Stimulated activated CD8-positive, alpha-beta memory T cell treated with anti-CD3 and anti-CD28 coated beads, Interleukin-7, amount 100 ng/mL, for 1 hour (primary cell): ENCODE data around the gene APOL1.
"Not testable (repeated sequence)": the region's sequence is repeated elsewhere in the genome, so short reads cannot be mapped to it uniquely, and the experiment has no call there.

ENCODE experiments used
- DNase-seq, 2 donors: peaks; one replicate each; pipeline ENCODE4 v3.0.0-alpha.2; 2020; ENCODE audit warnings: low read depth in 2 of 2

APOL1 gene

GRCh38 chr22:36225333-36225922, 27.5 kb upstream of the APOL1 start:
- no peak for DNase-seq

- no peak for DNase-seq
Observed at GRCh38 chr22:36226189-36226588, 26.7 kb upstream of the APOL1 start.

- DNase-seq, result no peak
Observed at GRCh38 chr22:36227396-36227795, 25.5 kb upstream of the APOL1 start.

GRCh38 chr22:36227806-36228205, 25.1 kb upstream of the APOL1 start:
- no peak for DNase-seq

- DNase-seq, result not testable (repeated sequence)
Observed at GRCh38 chr22:36228369-36228768, 24.6 kb upstream of the APOL1 start.

GRCh38 chr22:36228944-36229343, 24.0 kb upstream of the APOL1 start:
- DNase-seq, result no peak

- DNase-seq, result not testable (repeated sequence)
Observed at GRCh38 chr22:36229649-36230048, 23.3 kb upstream of the APOL1 start.

GRCh38 chr22:36231051-36231450, 21.9 kb upstream of the APOL1 start:
- DNase-seq, result not testable (repeated sequence)

GRCh38 chr22:36232715-36233401, 20.1 kb upstream of the APOL1 start:
- no peak for DNase-seq

- no peak for DNase-seq
Observed at GRCh38 chr22:36233796-36234195, 19.1 kb upstream of the APOL1 start.

- DNase-seq, result no peak
Observed at GRCh38 chr22:36234213-36234612, 18.7 kb upstream of the APOL1 start.

- DNase-seq, result no peak
Observed at GRCh38 chr22:36234919-36235318, 18.0 kb upstream of the APOL1 start.

GRCh38 chr22:36235585-36235984, 17.3 kb upstream of the APOL1 start:
- DNase-seq, result no peak

- no peak for DNase-seq
Observed at GRCh38 chr22:36236388-36237319, 16.3 kb upstream of the APOL1 start.

- no peak for DNase-seq
Observed at GRCh38 chr22:36237462-36238372, 15.2 kb upstream of the APOL1 start.

GRCh38 chr22:36238373-36239149, 14.4 kb upstream of the APOL1 start:
- DNase-seq, result no peak

- DNase-seq, result no peak
Observed at GRCh38 chr22:36239150-36239400, 13.9 kb upstream of the APOL1 start.

GRCh38 chr22:36239401-36240171, 13.3 kb upstream of the APOL1 start, which contains the start of gene APOL2:
TSS of gene APOL2 (minus strand) at chr22:36239527. CDS start at chr22:36233162, 6,365 bp downstream.
- peak; percentile 60 to 61 for DNase-seq

- no peak for DNase-seq
Observed at GRCh38 chr22:36243986-36244385, 8.9 kb upstream of the APOL1 start.
